ENCODE data around the gene STOML1.

The STOML1 gene

GRCh38 chr15:74019734-74020133 is 27.6 kb upstream of the STOML1 start:
- no peak for DNase-seq (ENCODE audit: low spot score)

- DNase-seq (ENCODE audit: low spot score): no peak
Observed at GRCh38 chr15:74013374-74013894, 21.3 kb upstream of the STOML1 start.

DNA sequence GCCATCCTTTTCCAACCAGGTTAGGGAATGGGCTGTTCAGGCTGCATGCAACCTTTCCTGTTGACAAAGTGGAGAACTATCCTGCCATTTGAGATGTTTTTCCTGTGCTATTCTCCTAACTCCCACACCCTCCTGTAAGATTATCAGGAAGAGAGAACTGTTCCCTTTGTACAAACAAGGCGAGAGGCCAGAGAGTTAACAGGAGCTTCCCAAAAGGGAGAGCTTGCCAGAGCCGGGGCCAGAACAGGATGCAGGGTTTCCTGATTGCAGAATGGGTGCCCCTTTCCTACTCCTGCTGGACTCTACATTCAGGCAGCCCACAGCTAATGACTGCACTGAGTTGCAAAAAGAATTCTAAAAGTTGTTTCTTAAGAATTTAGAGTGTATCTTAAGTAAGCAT is 19.5 kb upstream of the STOML1 start:
- no peak for DNase-seq (ENCODE audit: low spot score)

DNA sequence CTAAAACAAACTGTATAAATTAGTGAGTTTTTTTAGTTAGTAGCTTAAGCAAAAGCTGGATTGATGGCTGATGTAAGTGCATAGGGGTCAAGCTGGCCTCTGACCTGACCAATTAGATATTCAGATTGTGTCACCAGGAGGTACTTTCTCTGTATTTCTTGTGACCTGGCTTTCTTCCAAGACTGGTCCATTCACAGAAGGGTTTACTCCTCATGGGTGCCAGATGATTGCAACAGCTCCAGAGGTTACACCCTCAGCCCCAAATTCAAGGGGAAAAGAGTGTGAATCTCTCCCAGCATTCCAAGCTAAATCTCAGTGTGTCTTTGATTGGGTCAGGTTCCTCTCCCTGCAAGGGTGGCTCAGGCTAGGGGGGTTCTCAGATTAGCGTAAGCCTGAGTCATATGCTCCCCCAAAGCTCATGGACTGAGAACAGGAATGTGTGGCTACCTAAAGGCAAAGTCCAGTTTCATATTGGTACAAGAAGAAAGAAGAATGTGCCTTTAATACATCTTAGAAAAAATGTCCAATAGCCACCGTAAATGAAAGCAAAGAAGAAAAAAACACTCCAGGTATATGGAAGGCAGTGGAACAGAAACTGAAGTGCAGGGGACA is 18.9 kb upstream of the STOML1 start:
- no peak for DNase-seq (ENCODE audit: low spot score)

DNA sequence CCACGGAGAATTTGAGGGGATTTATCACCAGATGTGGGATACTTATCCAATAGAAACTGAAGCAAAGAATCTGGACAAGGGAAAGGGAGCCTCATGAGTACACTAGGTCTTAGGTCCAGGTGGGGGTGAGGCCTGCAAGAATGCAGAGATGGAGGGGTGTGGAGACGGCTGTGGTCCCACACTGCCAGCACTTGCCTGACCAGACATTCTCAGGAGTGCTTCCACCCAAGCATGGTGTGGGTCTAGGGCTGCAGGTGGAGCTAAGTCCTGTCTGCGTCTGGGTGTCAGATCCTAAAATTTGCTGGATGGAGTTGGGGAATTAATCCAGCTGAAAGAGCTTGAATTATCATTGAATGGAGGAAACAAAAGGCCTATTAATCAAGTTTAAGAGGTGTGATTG is 16.8 kb upstream of the STOML1 start:
- DNase-seq (ENCODE audit: low spot score): no peak

- peak; percentile 34 for DNase-seq (ENCODE audit: low spot score)
Observed at GRCh38 chr15:74007820-74008371, 15.8 kb upstream of the STOML1 start.

DNA sequence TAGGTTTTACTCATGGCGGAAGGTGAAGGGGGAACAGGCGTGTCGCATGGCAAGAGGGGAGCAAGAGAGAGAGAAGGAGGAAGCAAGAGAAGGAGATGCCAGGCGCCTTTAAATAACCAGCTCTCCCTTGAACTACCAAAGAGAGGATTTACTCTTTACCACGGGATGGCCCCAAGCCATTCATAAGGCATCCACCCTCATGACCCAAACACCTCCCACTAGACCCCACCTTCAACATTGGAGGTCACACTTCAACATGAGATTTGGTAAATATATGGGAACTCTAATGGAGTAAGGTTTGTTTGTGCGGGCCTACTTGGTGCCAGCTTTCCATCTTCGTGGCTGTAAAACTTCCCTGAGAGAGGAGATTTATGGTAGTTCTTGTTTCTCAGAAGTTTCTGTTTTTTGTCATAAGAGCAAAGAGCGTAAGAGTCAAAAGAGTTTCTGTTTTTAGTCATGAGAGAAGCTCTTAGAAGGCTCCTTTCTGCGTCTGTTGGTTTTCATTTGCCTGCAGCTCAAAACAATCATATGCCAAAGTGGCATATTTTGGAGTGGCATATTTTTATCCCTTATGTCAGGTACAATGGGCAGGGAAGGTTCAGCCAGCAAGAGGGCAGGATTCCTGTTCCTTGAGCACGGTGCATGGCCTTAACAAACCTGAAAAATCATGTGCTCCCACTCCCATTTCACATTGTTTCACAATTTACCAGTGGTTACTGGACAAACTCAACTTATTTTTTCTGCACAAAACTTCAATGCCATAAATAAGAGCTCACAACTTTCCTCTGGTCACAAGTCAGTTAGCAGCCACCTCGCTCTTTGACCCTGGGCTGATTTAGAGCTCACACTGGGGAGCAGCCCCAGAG is 14.9 kb upstream of the STOML1 start:
- DNase-seq (ENCODE audit: low spot score): no peak

GRCh38 chr15:73997986-73998385 is 5.9 kb upstream of the STOML1 start:
- no peak for DNase-seq (ENCODE audit: low spot score)

GRCh38 chr15:73996939-73997338 is 4.8 kb upstream of the STOML1 start:
- DNase-seq (ENCODE audit: low spot score): peak; percentile 21

DNA sequence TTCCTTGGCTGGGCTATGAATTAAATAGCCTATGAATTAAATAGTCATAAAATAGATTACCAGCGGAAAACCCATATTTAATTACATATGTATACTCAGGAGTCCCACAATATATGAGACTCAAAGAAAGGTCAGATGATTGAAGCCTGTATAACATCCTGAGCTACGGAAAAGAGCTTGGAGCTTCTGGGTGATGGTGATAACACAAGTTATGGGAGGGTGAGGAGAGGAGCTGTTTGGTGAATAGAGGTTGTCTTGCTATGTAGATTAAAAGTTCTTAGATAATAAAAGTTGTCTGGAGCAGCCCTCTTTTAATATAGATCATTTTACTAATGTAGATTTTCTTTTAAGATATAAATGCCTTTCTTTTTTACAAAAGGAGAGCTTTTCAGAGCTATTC is 4.2 kb upstream of the STOML1 start:
- no peak for DNase-seq (ENCODE audit: low spot score)

DNA sequence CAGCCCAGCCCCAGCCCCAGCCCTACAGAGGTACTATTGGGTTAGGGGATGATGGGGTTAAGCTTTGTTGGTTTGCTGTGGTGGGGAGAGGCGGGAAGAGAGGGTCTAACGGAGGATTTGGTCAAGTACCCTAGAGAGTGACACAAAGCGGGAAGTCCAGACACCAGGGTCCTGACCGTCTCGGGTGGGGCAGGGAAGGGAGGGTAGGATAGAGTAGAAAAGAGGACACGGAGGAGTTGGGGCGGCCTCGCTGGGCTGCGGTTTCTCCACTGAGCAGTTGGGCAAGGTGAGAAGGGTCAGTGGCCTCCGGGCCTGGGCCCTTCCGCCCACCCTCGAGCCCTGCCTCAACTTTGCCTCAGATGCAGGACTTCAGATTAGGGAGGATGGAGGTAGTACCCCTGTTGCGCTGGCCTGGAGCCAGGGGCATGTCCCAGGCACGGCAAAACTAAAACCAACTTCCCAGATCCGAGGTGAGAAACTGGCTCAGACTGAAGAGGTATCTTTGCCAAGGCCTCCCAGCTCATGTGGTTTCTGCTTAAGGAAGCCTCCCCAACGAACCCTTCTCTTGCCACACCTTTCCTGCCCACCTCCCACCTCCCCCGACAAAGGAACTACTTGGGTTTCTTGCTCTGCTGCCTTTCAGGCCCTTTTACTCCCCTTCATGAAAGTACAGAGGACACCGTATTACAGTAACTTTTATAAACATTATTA is 3.0 kb upstream of the STOML1 start:
- peak; percentile 17 for DNase-seq (ENCODE audit: low spot score)

DNA sequence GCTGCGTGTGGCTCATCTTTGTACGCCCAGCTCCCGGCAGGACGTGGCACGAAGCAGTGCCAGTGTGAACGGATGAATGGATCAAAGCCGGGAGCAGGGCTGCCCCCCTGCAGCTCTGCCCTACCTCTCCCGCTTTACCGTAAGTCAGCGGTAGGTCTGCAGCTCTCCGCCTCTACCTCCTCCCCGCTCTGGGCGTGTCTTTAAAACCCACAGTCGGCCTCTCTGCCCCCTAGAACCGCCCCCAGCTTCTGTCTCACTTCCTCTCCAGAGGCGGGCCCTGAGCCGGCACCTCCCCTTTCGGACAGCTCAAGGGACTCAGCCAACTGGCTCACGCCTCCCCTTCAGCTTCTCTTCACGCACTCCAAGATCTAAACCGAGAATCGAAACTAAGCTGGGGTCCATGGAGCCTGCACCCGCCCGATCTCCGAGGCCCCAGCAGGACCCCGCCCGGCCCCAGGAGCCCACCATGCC is 2.4 kb upstream of the STOML1 start, which contains the start of gene PML:
Gene PML (plus strand): TSS at position 304 of the 471 bp plus-strand sequence. CDS start 97 bp downstream, at position 401.
- peak; percentile 94 for DNase-seq (ENCODE audit: low spot score)

DNA sequence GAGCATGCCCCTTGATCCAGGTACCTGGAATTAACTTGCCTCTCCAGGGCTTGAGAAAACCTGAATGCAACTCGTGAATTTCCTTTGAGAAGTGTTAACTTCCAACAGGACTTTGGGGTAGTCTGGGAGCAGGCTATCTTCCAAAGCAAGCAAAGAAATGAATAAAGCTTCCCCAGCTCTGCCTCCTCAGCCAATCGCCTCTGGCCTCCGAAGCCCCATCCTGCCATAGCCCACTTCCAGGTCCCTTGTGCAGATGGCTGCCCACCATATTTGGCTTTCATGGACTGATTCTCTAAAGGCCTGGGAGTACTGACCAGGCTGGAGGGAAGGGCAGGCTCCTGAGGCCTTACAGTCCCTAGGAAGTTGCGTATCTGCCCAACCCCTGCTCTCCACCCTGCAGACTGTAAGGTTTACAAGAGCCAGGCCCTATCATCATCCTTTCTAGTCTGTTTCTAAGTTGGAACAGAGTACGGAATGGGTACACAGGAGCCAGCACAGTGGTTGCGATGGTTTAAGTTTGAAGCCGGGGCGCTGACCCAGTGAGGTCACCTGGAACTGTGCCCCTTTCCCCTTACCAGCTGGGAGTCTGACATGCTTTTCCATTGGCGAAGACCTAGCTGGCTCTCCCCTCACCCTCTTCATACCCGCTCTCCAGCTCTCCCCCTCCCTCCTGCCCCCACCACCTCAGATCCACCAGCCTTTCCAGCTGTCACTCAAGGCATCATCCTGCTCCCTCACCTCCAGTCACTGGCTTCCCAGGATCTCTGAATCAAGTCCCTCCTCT is 1.3 kb upstream of the STOML1 start:
- no peak for DNase-seq (ENCODE audit: low spot score)

DNA sequence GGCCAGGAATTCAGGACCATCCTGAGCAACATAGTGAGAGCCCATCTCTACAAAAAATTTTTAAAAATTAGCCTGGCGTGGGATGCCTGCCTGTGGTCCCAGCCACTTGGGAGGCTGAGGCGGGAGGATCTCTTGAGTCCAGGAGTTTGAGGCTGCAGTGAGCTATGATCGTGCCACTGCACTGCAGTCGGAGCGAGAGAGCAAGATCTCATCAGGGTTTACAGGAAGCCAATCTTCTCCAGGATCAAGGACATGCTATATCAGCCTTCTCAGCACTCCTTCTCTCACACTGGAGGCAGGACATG is 451 bp upstream of the STOML1 start:
- DNase-seq (ENCODE audit: low spot score): no peak

DNA sequence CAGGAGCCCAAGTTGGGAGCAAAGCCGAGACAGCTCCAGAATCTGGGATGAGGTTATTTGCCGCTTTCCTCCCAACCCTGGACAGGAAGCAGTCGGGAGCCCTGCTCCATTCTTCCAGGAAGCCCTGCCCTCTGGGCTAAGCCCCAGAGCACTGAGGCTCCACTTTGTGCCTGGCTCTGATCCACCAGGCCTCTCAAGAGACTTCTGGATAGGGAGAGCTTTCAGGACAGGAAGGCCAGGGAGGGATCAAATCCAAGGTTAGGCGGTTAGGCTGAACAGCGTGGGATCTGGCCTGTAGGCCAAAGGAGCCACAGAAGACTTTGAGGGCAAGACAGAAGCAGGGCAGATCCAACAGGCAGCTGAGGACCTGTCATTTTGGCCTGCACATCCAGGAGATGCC is 835 bp downstream of the STOML1 start:
- DNase-seq (ENCODE audit: low spot score): no peak

GRCh38 chr15:73990250-73991005 is 1.7 kb downstream of the STOML1 start:
- no peak for DNase-seq (ENCODE audit: low spot score)

DNA sequence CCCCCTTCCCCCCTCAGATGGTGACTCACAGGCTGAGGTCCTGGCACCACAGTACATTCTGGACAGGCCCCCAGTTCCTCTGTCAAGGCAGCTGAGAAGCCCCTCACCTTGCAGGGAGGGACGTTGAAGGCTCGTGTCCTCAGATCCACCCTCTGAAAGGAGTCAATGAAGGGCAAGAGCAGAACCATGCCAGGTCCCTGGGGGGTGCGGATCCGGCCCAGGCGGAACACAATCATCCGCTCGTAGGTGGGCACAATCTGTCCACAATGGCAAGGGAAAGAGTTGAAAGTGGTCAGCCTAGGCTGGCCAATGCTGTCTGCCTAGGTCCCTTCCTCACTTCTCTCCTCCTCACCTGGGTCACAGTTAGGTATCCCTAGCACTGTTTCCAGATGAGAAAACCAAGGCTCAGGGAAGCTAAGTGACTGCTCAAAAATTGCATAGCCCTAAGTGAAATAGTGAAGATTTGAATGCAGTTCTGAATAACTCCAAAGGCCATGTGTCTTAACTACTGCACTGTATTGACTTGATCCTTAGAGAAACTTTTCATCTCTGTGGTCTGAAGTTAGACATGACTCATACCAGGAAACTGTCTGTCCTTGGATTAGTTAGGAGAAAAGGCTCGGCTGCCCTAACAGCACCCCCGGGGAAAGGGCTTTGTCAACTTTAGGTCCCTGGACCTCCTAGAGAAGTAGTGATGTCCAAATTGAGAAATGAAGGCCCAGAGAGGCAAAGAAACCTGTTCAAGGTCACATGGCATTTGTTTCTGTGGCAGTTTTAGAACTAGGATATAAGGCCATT is 2.9 kb downstream of the STOML1 start:
- DNase-seq (ENCODE audit: low spot score): no peak

GRCh38 chr15:73988445-73988969 is 3.6 kb downstream of the STOML1 start:
- DNase-seq (ENCODE audit: low spot score): no peak

DNA sequence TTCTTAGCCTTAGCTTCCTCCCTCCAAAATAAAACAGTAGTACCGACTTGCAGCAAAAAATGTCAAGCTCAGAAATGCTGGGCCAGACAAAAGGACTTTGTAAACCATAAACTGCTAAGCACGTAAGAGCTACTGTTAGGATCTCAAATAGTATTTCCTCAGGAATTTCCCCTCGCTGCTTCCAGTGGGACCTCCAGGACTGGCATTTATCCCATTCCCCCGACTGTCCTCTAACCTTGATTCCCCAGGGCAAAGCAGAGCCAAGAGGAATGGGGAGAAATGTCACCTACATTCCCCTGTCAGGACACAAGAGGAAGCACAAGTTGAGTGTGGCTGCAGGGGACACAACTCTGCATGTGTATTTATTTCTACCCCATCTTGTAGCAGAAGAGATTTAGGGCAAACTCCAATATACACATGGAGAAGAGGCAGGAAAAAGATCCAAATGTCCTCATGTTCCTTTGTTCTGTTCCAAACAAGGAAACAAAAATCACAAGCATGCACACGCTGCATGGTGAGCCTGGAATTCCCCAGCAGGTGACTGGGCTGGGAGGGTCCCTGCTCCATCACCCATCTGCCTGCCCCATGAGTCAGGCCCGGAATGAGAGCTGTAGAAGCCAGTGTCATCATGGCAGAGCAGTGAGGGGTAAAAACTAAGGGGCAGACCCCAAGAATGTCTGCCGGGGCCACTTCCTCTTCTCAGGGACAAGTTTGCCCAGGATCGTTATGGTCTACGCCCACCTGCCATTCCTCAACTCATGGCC is 4.2 kb downstream of the STOML1 start:
- no peak for DNase-seq (ENCODE audit: low spot score)

Measured in CD4-positive, alpha-beta T cell treated with Interleukin-6 at 100 ng/mL for 8 hours (primary cell).